Measurements from ENCODE around the gene SARDH.

SARDH gene

GRCh38 chr9:133778336-133779013 lies 40.3 kb upstream of the SARDH start:
- in situ Hi-C loops (cut with HindIII; ENCODE audit: low pct_ligation_motif_present, low pct_unique_long_range_greater_than_20kb, low sequenced_read_pairs), result loop anchor here (25.0 kb wide), 1 partner anchor 209 kb away; the partner anchor contains the start of gene VAV2
- no peak for DNase-seq

- DNase-seq, result no peak
- in situ Hi-C loops (cut with HindIII; ENCODE audit: low pct_ligation_motif_present, low pct_unique_long_range_greater_than_20kb, low sequenced_read_pairs), result loop anchor here (25.0 kb wide), 1 partner anchor 209 kb away; the partner anchor contains the start of gene VAV2
Measured at GRCh38 chr9:133777871-133778270, 39.7 kb upstream of the SARDH start.

GRCh38 chr9:133777068-133777791 lies 39.1 kb upstream of the SARDH start:
- DNase-seq, result no peak
- in situ Hi-C loops (cut with HindIII; ENCODE audit: low pct_ligation_motif_present, low pct_unique_long_range_greater_than_20kb, low sequenced_read_pairs), result loop anchor here (25.0 kb wide), 1 partner anchor 210 kb away; the partner anchor contains the start of gene VAV2

GRCh38 chr9:133775951-133776905 lies 38.1 kb upstream of the SARDH start:
- in situ Hi-C loops (cut with HindIII; ENCODE audit: low pct_ligation_motif_present, low pct_unique_long_range_greater_than_20kb, low sequenced_read_pairs), result loop anchor here (25.0 kb wide), 1 partner anchor 211 kb away; the partner anchor contains the start of gene VAV2
- DNase-seq, result no peak

- no peak for DNase-seq
- in situ Hi-C loops (cut with HindIII; ENCODE audit: low pct_ligation_motif_present, low pct_unique_long_range_greater_than_20kb, low sequenced_read_pairs), result loop anchor here (25.0 kb wide), 1 partner anchor 212 kb away; the partner anchor contains the start of gene VAV2
Measured at GRCh38 chr9:133775291-133775690, 37.1 kb upstream of the SARDH start.

GRCh38 chr9:133774799-133775198 lies 36.6 kb upstream of the SARDH start:
- in situ Hi-C loops (cut with HindIII; ENCODE audit: low pct_ligation_motif_present, low pct_unique_long_range_greater_than_20kb, low sequenced_read_pairs), result loop anchor here (25.0 kb wide), 1 partner anchor 213 kb away; the partner anchor contains the start of gene VAV2
- no peak for DNase-seq

- no peak for DNase-seq
- in situ Hi-C loops (cut with HindIII; ENCODE audit: low pct_ligation_motif_present, low pct_unique_long_range_greater_than_20kb, low sequenced_read_pairs), result no loop called here
Measured at GRCh38 chr9:133773889-133774655, 35.9 kb upstream of the SARDH start.

- in situ Hi-C loops (cut with HindIII; ENCODE audit: low pct_ligation_motif_present, low pct_unique_long_range_greater_than_20kb, low sequenced_read_pairs), result no loop called here
- no peak for DNase-seq
Measured at GRCh38 chr9:133772581-133772980, 34.4 kb upstream of the SARDH start.

- DNase-seq, result no peak
- in situ Hi-C loops (cut with HindIII; ENCODE audit: low pct_ligation_motif_present, low pct_unique_long_range_greater_than_20kb, low sequenced_read_pairs), result no loop called here
Measured at GRCh38 chr9:133771486-133772482, 33.6 kb upstream of the SARDH start.

- in situ Hi-C loops (cut with HindIII; ENCODE audit: low pct_ligation_motif_present, low pct_unique_long_range_greater_than_20kb, low sequenced_read_pairs), result no loop called here
- DNase-seq, result no peak
Measured at GRCh38 chr9:133770076-133770777, 32.1 kb upstream of the SARDH start.

GRCh38 chr9:133769511-133770075 lies 31.4 kb upstream of the SARDH start:
- in situ Hi-C loops (cut with HindIII; ENCODE audit: low pct_ligation_motif_present, low pct_unique_long_range_greater_than_20kb, low sequenced_read_pairs), result no loop called here
- DNase-seq, result no peak

GRCh38 chr9:133768859-133769510 lies 30.8 kb upstream of the SARDH start:
- in situ Hi-C loops (cut with HindIII; ENCODE audit: low pct_ligation_motif_present, low pct_unique_long_range_greater_than_20kb, low sequenced_read_pairs), result no loop called here
- DNase-seq, result no peak

- no peak for DNase-seq
- in situ Hi-C loops (cut with HindIII; ENCODE audit: low pct_ligation_motif_present, low pct_unique_long_range_greater_than_20kb, low sequenced_read_pairs), result no loop called here
Measured at GRCh38 chr9:133768371-133768858, 30.3 kb upstream of the SARDH start.

GRCh38 chr9:133767625-133768024 lies 29.5 kb upstream of the SARDH start:
- DNase-seq, result no peak
- in situ Hi-C loops (cut with HindIII; ENCODE audit: low pct_ligation_motif_present, low pct_unique_long_range_greater_than_20kb, low sequenced_read_pairs), result no loop called here

GRCh38 chr9:133767008-133767407 lies 28.9 kb upstream of the SARDH start:
- in situ Hi-C loops (cut with HindIII; ENCODE audit: low pct_ligation_motif_present, low pct_unique_long_range_greater_than_20kb, low sequenced_read_pairs), result no loop called here
- no peak for DNase-seq

Measured in ACHN (cell line).